H1 (cell line): Measurements from ENCODE around the gene ESD. TPM values are rescaled to one million over a fixed set of nuclear protein-coding genes. Genes with fewer than 3 reads are reported as not detected.
A peak's percentile ranks its signal among the peaks of the same experiment; 100 is the strongest.

Experiments
- ASH2L ChIP-seq: fragments of 200-600, 300-600 bp; sonication (generic); IDR thresholded peaks from one replicate; pipeline ENCODE4 v1.7.1; 2017; ENCODE audit warnings: low read length
- BRCA1 ChIP-seq: IDR thresholded peaks from 2 replicates; pipeline ENCODE4 v1.6.1; 2012; ENCODE audit warnings: low read depth, low read length, improper control_type of control experiment
- FOSL1 ChIP-seq: IDR thresholded peaks from 2 replicates; pipeline ENCODE4 v1.6.1; 2011; ENCODE audit warnings: mild to moderate bottlenecking, low read depth, low read length, moderate library complexity; ENCODE audit not compliant: insufficient read depth
- JUN ChIP-seq: IDR thresholded peaks from 2 replicates; pipeline ENCODE4 v1.6.1; 2011; ENCODE audit warnings: low read depth, mild to moderate bottlenecking, improper control_type of control experiment, low read length
- KDM4A ChIP-seq: IDR thresholded peaks from one replicate; pipeline ENCODE4 v1.7.1; 2012; ENCODE audit warnings: low read depth, mild to moderate bottlenecking, moderate library complexity, low read length, inconsistent platforms; ENCODE audit not compliant: severe bottlenecking
- KDM5A ChIP-seq: fragments of 200-600 bp; IDR thresholded peaks from 2 replicates; pipeline ENCODE4 v1.7.1; 2012; ENCODE audit warnings: mild to moderate bottlenecking, low read length, inconsistent platforms, mixed read lengths
- POLR2A ChIP-seq, 2 experiments: IDR thresholded peaks; 1 replicate in 1 of 2; 2 replicates in 1 of 2; pipeline ENCODE4 v1.6.1; 2011; ENCODE audit warnings: low read depth in 2 of 2, low read length in 2 of 2, mild to moderate bottlenecking in 2 of 2; ENCODE audit errors: control extremely low read depth in 1 of 2
- POLR2AphosphoS5 ChIP-seq: IDR thresholded peaks from 2 replicates; pipeline ENCODE4 v1.6.1; 2011; ENCODE audit warnings: low read depth, low read length
- RNF2 ChIP-seq: fragments of 200-900, 300-1000 bp; sonication (generic); IDR thresholded peaks from 2 replicates; pipeline ENCODE4 v1.7.1; 2016; ENCODE audit warnings: borderline replicate concordance, low read depth, mild to moderate bottlenecking, antibody characterized with exemption, low read length; ENCODE audit not compliant: poor library complexity, severe bottlenecking; ENCODE audit errors: missing control alignments
- SIN3A ChIP-seq, 2 experiments: IDR thresholded peaks in 1 of 2; conservative IDR thresholded peaks in 1 of 2; 2 replicates each; pipeline ENCODE4 v1.6.1; 2011 to 2012; ENCODE audit warnings: low read length in 2 of 2, improper control_type of control experiment in 1 of 2, low read depth in 1 of 2, mild to moderate bottlenecking in 1 of 2
- SIRT6 ChIP-seq: IDR thresholded peaks from one replicate; pipeline ENCODE4 v1.7.1; 2012; ENCODE audit warnings: low read length, inconsistent platforms
- SIX5 ChIP-seq: IDR thresholded peaks from 2 replicates; pipeline ENCODE4 v1.6.1; 2011; ENCODE audit warnings: mild to moderate bottlenecking, low read depth, low read length
- SP1 ChIP-seq: IDR thresholded peaks from 2 replicates; pipeline ENCODE4 v1.6.1; 2011; ENCODE audit warnings: low read depth, low read length
- SP2 ChIP-seq: IDR thresholded peaks from 2 replicates; pipeline ENCODE4 v1.6.1; 2012; ENCODE audit warnings: mild to moderate bottlenecking, low read length, inconsistent platforms
- SUZ12 ChIP-seq: fragments of 200-600 bp; sonication (generic); IDR thresholded peaks from 2 replicates; pipeline ENCODE4 v1.6.1; 2012; ENCODE audit warnings: mild to moderate bottlenecking, inconsistent platforms, low read length, moderate library complexity, mixed read lengths
- TCF12 ChIP-seq: IDR thresholded peaks from 2 replicates; pipeline ENCODE4 v1.6.1; 2011; ENCODE audit warnings: low read depth, mild to moderate bottlenecking, low read length
- YY1 ChIP-seq: IDR thresholded peaks from 2 replicates; pipeline ENCODE4 v1.6.1; 2011; ENCODE audit warnings: low read depth, mild to moderate bottlenecking, low read length
- polyA plus RNA-seq, 7 experiments: library from polyadenylated mRNA; depleted of rRNA in 3 of 7; stranded (reverse) in 5 of 7; unstranded in 2 of 7; fragments of >200 nt in 5 of 7; fragments of 200-250 nt in 2 of 7; gene quantifications; 1 replicate in 5 of 7; 2 replicates in 1 of 7; 4 replicates in 1 of 7; pipeline versions ENCODE4 v1.2.1 to v1.2.3, GENCODE V29; 2011 to 2013; ENCODE audit warnings: missing spikeins in 2 of 7, mixed read lengths in 2 of 7
- total RNA-seq: library from RNA; stranded (reverse); fragmentation: NEBNext Ultra II Directional; extraction: Animal tissue kit (Norgen Biotek cat#: 25700); gene quantifications from 2 replicates; pipeline ENCODE4 v1.2.1, GENCODE V29; 2021
- TF ChIP-seq, protein P1 (sequence below): IDR thresholded peaks from 2 replicates; pipeline ENCODE4 v1.6.1; 2012; ENCODE audit warnings: low read length, inconsistent platforms
- TF ChIP-seq, protein P2 (sequence below): IDR thresholded peaks from 2 replicates; pipeline ENCODE4 v1.6.1; 2011; ENCODE audit warnings: low read length, improper control_type of control experiment
- TF ChIP-seq, protein P3 (sequence below): IDR thresholded peaks from 2 replicates; pipeline ENCODE4 v1.6.1; 2012; ENCODE audit warnings: inconsistent platforms

Gene ESD
- total and polyA plus RNA-seq, 2 of the 8 experiments (the other 6 are each of a cell fraction or from before 2014, with no cell fraction given) = 40.3 to 55.8 TPM

DNA sequence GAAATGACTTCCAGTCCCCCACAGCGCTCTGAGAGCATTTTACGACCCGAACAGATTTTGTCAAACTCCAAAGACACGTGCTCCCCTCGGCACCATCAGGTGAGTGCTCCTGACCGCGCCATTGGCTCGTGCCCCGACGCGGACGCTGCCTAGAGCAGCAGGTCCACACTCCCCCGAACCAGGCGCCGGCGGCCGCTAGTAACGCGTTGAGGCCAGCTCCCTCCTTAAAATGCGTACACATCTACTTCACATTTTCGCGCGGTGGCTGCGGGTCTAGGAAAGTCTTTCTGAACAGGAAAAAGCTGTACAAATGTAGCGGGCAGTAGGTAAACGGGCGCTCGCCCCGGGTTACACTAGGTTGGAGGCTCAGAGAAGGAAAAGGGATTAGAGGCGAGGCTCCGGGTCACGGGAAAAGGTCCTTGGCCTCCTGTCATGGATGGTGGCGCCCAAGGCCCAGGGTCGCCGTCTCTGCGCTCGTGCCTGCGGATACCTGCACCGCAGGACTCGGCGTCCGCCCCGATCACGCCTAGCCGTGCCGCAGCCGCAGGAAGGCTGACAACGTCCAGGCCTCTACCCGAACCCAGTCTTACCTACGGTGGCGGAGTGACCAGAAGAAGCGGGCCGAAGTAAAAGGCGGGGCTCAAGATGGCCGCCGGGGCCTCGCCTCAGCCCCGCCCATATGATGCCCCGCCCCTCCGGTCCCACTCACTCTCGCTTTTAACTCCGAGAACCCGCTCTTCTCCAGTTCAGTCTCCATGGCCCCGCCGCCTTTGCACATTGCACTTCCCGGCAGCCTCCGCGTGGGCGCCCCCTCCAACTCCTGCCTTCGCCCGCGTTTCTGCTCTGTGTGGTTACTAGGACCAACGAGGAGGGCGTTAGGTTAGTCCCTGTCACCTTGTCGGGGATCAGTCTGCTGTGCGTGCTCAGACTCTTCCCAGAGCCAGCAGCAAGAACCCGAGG is at the start of gene ESD (continued):
- TF ChIP-seq SIN3A (conservative IDR thresholded peaks at IDR 0.05 in 1 of 2, IDR thresholded peaks at IDR 0.05 in 1 of 2; ENCODE audit: low read depth in 1 of 2, low read length in 2 of 2) (peak in 1 of 2 experiments; percentile 67; a peak in 2 of 4 replicates), SUZ12 (no peak), SP2 (no peak), SP1 (0 out of 2 replicates have a peak, but pooled peaks have one; percentile 20), ASH2L (peak; percentile 97), FOSL1 (no peak), BRCA1 (no peak), SIRT6 (no peak), YY1 (peak; percentile 97), SIX5 (no peak), KDM5A (no peak), TCF12 (no peak), JUN (no peak), RNF2 (peak; percentile 64), POLR2A (IDR thresholded peaks at IDR 0.05; ENCODE audit: control extremely low read depth in 1 of 2, low read depth in 2 of 2, low read length in 2 of 2) (peak; percentile 83 to 91; a peak in 2 of 3 replicates), POLR2AphosphoS5 (peak; percentile 79), KDM4A (peak; percentile 97)
- TF ChIP-seq, protein P1, sequence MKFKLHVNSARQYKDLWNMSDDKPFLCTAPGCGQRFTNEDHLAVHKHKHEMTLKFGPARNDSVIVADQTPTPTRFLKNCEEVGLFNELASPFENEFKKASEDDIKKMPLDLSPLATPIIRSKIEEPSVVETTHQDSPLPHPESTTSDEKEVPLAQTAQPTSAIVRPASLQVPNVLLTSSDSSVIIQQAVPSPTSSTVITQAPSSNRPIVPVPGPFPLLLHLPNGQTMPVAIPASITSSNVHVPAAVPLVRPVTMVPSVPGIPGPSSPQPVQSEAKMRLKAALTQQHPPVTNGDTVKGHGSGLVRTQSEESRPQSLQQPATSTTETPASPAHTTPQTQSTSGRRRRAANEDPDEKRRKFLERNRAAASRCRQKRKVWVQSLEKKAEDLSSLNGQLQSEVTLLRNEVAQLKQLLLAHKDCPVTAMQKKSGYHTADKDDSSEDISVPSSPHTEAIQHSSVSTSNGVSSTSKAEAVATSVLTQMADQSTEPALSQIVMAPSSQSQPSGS = no peak
- TF ChIP-seq, protein P2, sequence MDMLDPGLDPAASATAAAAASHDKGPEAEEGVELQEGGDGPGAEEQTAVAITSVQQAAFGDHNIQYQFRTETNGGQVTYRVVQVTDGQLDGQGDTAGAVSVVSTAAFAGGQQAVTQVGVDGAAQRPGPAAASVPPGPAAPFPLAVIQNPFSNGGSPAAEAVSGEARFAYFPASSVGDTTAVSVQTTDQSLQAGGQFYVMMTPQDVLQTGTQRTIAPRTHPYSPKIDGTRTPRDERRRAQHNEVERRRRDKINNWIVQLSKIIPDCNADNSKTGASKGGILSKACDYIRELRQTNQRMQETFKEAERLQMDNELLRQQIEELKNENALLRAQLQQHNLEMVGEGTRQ = peak; percentile 76
- TF ChIP-seq, protein P3, sequence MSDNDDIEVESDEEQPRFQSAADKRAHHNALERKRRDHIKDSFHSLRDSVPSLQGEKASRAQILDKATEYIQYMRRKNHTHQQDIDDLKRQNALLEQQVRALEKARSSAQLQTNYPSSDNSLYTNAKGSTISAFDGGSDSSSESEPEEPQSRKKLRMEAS = peak; percentile 99
